Progenitor cell of endocrine pancreas (in vitro differentiated cells): Measurements from ENCODE around the gene CCDC18. TPM values are rescaled to one million over a fixed set of nuclear protein-coding genes. Genes with fewer than 3 reads are reported as not detected.

Source experiments
- DNase-seq: peaks from one replicate; pipeline ENCODE4 v3.0.0; 2021; ENCODE audit warnings: low spot score; ENCODE audit not compliant: unreplicated experiment
- H3K27ac Mint-ChIP-seq: 2 replicates; pipeline ENCODE4 v1.8.0; 2021; ENCODE audit warnings: mild to moderate bottlenecking, moderate library complexity, mixed read lengths
- H3K27me3 Mint-ChIP-seq: 2 replicates; pipeline ENCODE4 v1.8.0; 2021; ENCODE audit warnings: mixed read lengths
- H3K36me3 Mint-ChIP-seq: 2 replicates; pipeline ENCODE4 v1.8.0; 2022; ENCODE audit warnings: mixed read lengths; ENCODE audit not compliant: insufficient read depth
- H3K4me1 Mint-ChIP-seq: 2 replicates; pipeline ENCODE4 v1.8.0; 2021; ENCODE audit warnings: low read depth, mixed read lengths
- H3K4me3 Mint-ChIP-seq: 2 replicates; pipeline ENCODE4 v1.8.0; 2021; ENCODE audit warnings: low read depth, mild to moderate bottlenecking, moderate library complexity, mixed read lengths
- H3K9me3 Mint-ChIP-seq: 2 replicates; pipeline ENCODE4 v1.8.0; 2021; ENCODE audit warnings: low read depth, mixed read lengths
- total RNA-seq: library from RNA; stranded (reverse); gene quantifications from 2 replicates; pipeline ENCODE4 v1.2.1, GENCODE V29; 2021
- TF ChIP-seq, protein P1 (sequence below): fragments of 200-600 bp; sonication (generic); IDR thresholded peaks from one replicate; pipeline ENCODE4 v1.5.0; 2021; ENCODE audit warnings: antibody characterized with exemption, mild to moderate bottlenecking; ENCODE audit not compliant: unreplicated experiment

CCDC18 gene
- total RNA-seq, 1 donor from 2014 or later, result 12.4 TPM

DNA sequence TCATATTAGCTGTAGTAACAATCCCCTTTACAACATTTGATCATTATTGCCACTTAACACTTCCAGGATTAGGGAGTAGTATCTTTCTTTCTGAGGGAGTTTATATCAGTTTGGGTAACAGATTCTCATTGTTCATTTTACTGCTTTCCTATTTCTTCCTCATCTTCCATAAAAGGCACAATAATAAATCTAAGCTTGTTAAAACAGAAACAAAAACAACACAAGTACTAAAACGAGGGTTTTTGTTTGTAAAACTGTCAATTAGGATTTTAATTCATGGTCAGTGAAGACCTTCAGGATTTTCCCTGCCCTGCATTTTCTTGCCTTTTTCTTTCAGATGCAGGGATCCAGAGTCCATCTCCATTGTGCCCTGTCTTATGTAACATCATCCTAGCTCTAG lies 29.8 kb upstream of the CCDC18 start:
- no peak overlapping the region for H3K4me3 Mint-ChIP-seq
- no peaks in the 10 kb centered on the region for H3K9me3 Mint-ChIP-seq
- H3K36me3 Mint-ChIP-seq, result peaks cover 7% of the 10 kb centered on the region
- DNase-seq, result no peak
- H3K4me1 Mint-ChIP-seq, result no peaks in the 10 kb centered on the region
- no peaks in the 10 kb centered on the region for H3K27me3 Mint-ChIP-seq
- TF ChIP-seq, protein P1, sequence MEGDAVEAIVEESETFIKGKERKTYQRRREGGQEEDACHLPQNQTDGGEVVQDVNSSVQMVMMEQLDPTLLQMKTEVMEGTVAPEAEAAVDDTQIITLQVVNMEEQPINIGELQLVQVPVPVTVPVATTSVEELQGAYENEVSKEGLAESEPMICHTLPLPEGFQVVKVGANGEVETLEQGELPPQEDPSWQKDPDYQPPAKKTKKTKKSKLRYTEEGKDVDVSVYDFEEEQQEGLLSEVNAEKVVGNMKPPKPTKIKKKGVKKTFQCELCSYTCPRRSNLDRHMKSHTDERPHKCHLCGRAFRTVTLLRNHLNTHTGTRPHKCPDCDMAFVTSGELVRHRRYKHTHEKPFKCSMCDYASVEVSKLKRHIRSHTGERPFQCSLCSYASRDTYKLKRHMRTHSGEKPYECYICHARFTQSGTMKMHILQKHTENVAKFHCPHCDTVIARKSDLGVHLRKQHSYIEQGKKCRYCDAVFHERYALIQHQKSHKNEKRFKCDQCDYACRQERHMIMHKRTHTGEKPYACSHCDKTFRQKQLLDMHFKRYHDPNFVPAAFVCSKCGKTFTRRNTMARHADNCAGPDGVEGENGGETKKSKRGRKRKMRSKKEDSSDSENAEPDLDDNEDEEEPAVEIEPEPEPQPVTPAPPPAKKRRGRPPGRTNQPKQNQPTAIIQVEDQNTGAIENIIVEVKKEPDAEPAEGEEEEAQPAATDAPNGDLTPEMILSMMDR, result no peak
- H3K27ac Mint-ChIP-seq, result no peak overlapping the region

- Mint-ChIP-seq H3K4me3 (no peak overlapping the region), H3K36me3 (peaks cover 8% of the 10 kb centered on the region), H3K9me3 (no peaks in the 10 kb centered on the region), H3K4me1 (no peaks in the 10 kb centered on the region), H3K27ac (no peak overlapping the region), H3K27me3 (no peaks in the 10 kb centered on the region)
- TF ChIP-seq, protein P1, result no peak
- no peak for DNase-seq
Observed at GRCh38 chr1:93151474-93151873, 29.1 kb upstream of the CCDC18 start.

DNA sequence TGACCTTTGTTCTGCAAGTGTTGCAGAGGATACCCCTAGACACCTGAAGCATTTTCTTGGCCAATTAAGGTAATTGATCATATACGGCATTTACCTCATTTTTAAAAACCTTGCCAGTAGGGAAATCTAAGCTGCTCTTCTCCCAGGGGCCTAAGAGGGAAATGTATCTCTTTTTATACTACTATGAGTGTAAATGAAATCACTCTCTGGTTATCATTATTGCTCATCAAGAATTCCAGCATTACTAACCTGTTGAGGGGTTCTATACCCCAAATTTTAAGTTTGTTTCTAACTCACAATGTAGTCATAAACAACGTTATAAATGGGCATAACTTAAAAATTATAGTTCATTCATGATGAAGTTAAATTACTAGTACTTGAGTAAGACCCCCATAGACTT lies 27.7 kb upstream of the CCDC18 start:
- peaks cover 6% of the 10 kb centered on the region for H3K36me3 Mint-ChIP-seq
- H3K4me3 Mint-ChIP-seq, result no peak overlapping the region
- DNase-seq, result no peak
- no peaks in the 10 kb centered on the region for H3K9me3 Mint-ChIP-seq
- TF ChIP-seq, protein P1, result no peak
- no peaks in the 10 kb centered on the region for H3K4me1 Mint-ChIP-seq
- H3K27me3 Mint-ChIP-seq, result no peaks in the 10 kb centered on the region
- H3K27ac Mint-ChIP-seq, result no peak overlapping the region

DNA sequence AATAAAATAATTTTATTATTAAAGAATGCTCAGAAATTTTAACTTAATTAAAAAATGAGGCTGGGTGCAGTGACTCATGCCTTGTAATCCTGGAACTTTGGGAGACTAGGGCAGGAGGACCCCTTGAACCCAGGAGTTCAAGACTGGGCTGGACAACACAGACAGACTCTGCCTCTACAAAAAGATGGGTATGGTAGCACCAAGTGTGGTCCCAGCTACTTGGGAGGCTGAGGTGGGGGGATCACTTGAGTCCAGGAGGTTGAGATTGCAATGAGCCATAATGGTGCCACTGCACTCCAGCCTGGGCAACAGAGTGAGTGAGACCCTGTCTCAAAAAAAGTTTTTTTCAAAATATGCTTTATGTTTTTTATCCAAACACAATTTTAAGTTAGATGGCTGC lies 25.6 kb upstream of the CCDC18 start:
- no peak overlapping the region for H3K4me3 Mint-ChIP-seq
- TF ChIP-seq, protein P1, result no peak
- no peak for DNase-seq
- H3K27ac Mint-ChIP-seq, result no peak overlapping the region
- H3K9me3 Mint-ChIP-seq, result no peaks in the 10 kb centered on the region
- H3K4me1 Mint-ChIP-seq, result no peaks in the 10 kb centered on the region
- H3K36me3 Mint-ChIP-seq, result peaks cover 11% of the 10 kb centered on the region
- no peaks in the 10 kb centered on the region for H3K27me3 Mint-ChIP-seq

GRCh38 chr1:93155335-93155734 lies 25.2 kb upstream of the CCDC18 start:
- TF ChIP-seq, protein P1, result no peak
- Mint-ChIP-seq H3K27ac (no peak overlapping the region), H3K9me3 (no peaks in the 10 kb centered on the region), H3K4me1 (no peaks in the 10 kb centered on the region), H3K36me3 (peaks cover 11% of the 10 kb centered on the region), H3K4me3 (no peak overlapping the region), H3K27me3 (no peaks in the 10 kb centered on the region)
- no peak for DNase-seq
